CD4-positive, CD25-positive, alpha-beta regulatory T cell (primary cell): Measurements from ENCODE around the gene TTC21A. TPM values are rescaled to one million over a fixed set of nuclear protein-coding genes. Genes with fewer than 3 reads are reported as not detected.

Experiments used
- ATAC-seq, 2 donors: fragments of 150-1000 bp; cut with Tn5 transposase; one replicate each; pipeline ENCODE4 v1.10.0; 2021; ENCODE audit warnings: low read depth in 2 of 2, moderate number of reproducible peaks in 2 of 2, moderate library complexity in 1 of 2
- DNase-seq, 3 donors: peaks; one replicate each; pipeline versions ENCODE4 v3.0.0 to v3.0.0-alpha.2; 2012 to 2022; ENCODE audit warnings: mixed read lengths in 1 of 3
- H3K27ac ChIP-seq: one replicate; pipeline ENCODE4 v1.7.0; 2013; ENCODE audit warnings: mild to moderate bottlenecking, low read length; ENCODE audit not compliant: insufficient read depth, poor library complexity, severe bottlenecking
- H3K27me3 ChIP-seq: one replicate; pipeline ENCODE4 v1.7.0; 2013; ENCODE audit warnings: low read length; ENCODE audit not compliant: control insufficient read depth, insufficient read depth
- H3K36me3 ChIP-seq: one replicate; pipeline ENCODE4 v1.7.0; 2013; ENCODE audit warnings: mild to moderate bottlenecking, low read length, moderate library complexity; ENCODE audit not compliant: control insufficient read depth, insufficient read depth
- H3K4me1 ChIP-seq: 2 replicates; pipeline ENCODE4 v1.7.0; 2013; ENCODE audit warnings: mild to moderate bottlenecking, low read length; ENCODE audit not compliant: insufficient read depth, control insufficient read depth, poor library complexity, severe bottlenecking
- H3K4me3 ChIP-seq: one replicate; pipeline ENCODE4 v1.7.0; 2013; ENCODE audit warnings: low read depth, mild to moderate bottlenecking, low read length, moderate library complexity
- H3K9me3 ChIP-seq, 2 experiments: 1 replicate in 1 of 2; 2 replicates in 1 of 2; pipeline ENCODE4 v1.7.0; 2013; ENCODE audit warnings: low read length in 2 of 2, mild to moderate bottlenecking in 1 of 2, moderate library complexity in 1 of 2; ENCODE audit not compliant: control insufficient read depth in 2 of 2
- H3K27ac Mint-ChIP-seq, 3 donors: one replicate each; pipeline ENCODE4 v1.8.0; 2020 to 2022; ENCODE audit warnings: mild to moderate bottlenecking in 3 of 3, mixed read lengths in 3 of 3, moderate library complexity in 2 of 3
- H3K27me3 Mint-ChIP-seq: one replicate; pipeline ENCODE4 v1.8.0; 2022; ENCODE audit warnings: mild to moderate bottlenecking, mixed read lengths
- H3K36me3 Mint-ChIP-seq: one replicate; pipeline ENCODE4 v1.8.0; 2020; ENCODE audit warnings: mixed read lengths
- H3K4me1 Mint-ChIP-seq, 4 donors: one replicate each; pipeline ENCODE4 v1.8.0; 2020 to 2022; ENCODE audit warnings: mixed read lengths in 4 of 4, mild to moderate bottlenecking in 1 of 4
- H3K4me3 Mint-ChIP-seq, 4 donors: one replicate each; pipeline ENCODE4 v1.8.0; 2020 to 2022; ENCODE audit warnings: mild to moderate bottlenecking in 4 of 4, mixed read lengths in 4 of 4, moderate library complexity in 3 of 4
- H3K9me3 Mint-ChIP-seq, 7 donors: one replicate each; pipeline ENCODE4 v1.8.0; 2020 to 2022; ENCODE audit warnings: mixed read lengths in 7 of 7, mild to moderate bottlenecking in 3 of 7, moderate library complexity in 2 of 7
- polyA plus RNA-seq, 4 donors: library from polyadenylated mRNA; unstranded; fragments of 300-500 nt; fragmentation: Illumina TruSeq; gene quantifications; one replicate each; pipeline ENCODE4 v1.2.3, GENCODE V29; 2021
- total RNA-seq: library from RNA; stranded (reverse); gene quantifications from one replicate; pipeline ENCODE4 v1.2.3, GENCODE V29; 2022

Gene TTC21A
- total and polyA plus RNA-seq, 5 donors from 2014 or later, result 0.41 to 4.1 (median 1.3) TPM

- DNase-seq (no peak), ATAC-seq (no peak)
- H3K4me1 Mint-ChIP-seq, result peaks cover 0 to 19% (median 9%) of the 10 kb centered on the region in 4 donors
- Histone ChIP-seq H3K4me3 (no peak overlapping the region), H3K36me3 (peaks cover 78% of the 10 kb centered on the region), H3K4me1 (no peaks in the 10 kb centered on the region), H3K27ac (no peak overlapping the region), H3K9me3 (no peaks in the 10 kb centered on the region), H3K27me3 (no peaks in the 10 kb centered on the region)
- no peak overlapping the region for H3K4me3 Mint-ChIP-seq
- H3K9me3 Mint-ChIP-seq, result no peaks in the 10 kb centered on the region
- no peaks in the 10 kb centered on the region for H3K27me3 Mint-ChIP-seq
- no peak overlapping the region for H3K27ac Mint-ChIP-seq
- peaks cover 66% of the 10 kb centered on the region for H3K36me3 Mint-ChIP-seq
Observed at GRCh38 chr3:39068556-39068955, 38.9 kb upstream of the TTC21A start.

- Mint-ChIP-seq H3K36me3 (peaks cover 67% of the 10 kb centered on the region), H3K4me3 (no peak overlapping the region)
Observed at GRCh38 chr3:39075910-39076309, 31.6 kb upstream of the TTC21A start.

GRCh38 chr3:39079530-39079929 is 27.9 kb upstream of the TTC21A start:
- H3K9me3 ChIP-seq, result no peaks in the 10 kb centered on the region
- H3K4me3 Mint-ChIP-seq, result no peak overlapping the region
- peaks cover 62% of the 10 kb centered on the region for H3K36me3 ChIP-seq
- no peak for DNase-seq
- H3K27me3 Mint-ChIP-seq, result no peaks in the 10 kb centered on the region
- no peak overlapping the region for H3K4me3 ChIP-seq
- H3K27me3 ChIP-seq, result no peaks in the 10 kb centered on the region
- H3K4me1 Mint-ChIP-seq, result peaks cover 2 to 29% (median 7%) of the 10 kb centered on the region in 4 donors
- H3K36me3 Mint-ChIP-seq, result peaks cover 58% of the 10 kb centered on the region
- no peaks in the 10 kb centered on the region for H3K4me1 ChIP-seq
- H3K27ac Mint-ChIP-seq, result no peak overlapping the region
- no peak for ATAC-seq
- H3K9me3 Mint-ChIP-seq, result peaks cover 0 to 1% (median 0%) of the 10 kb centered on the region in 7 donors
- H3K27ac ChIP-seq, result no peak overlapping the region

More at GRCh38 chr3:39075910-39076309, 31.6 kb upstream of the TTC21A start:
- Mint-ChIP-seq H3K9me3 (peaks cover 0 to 1% (median 0%) of the 10 kb centered on the region in 7 donors), H3K27me3 (no peaks in the 10 kb centered on the region), H3K27ac (no peak overlapping the region), H3K4me1 (peaks cover 2 to 24% (median 12%) of the 10 kb centered on the region in 4 donors)
- Histone ChIP-seq H3K4me1 (no peaks in the 10 kb centered on the region), H3K4me3 (no peak overlapping the region), H3K36me3 (peaks cover 78% of the 10 kb centered on the region), H3K27me3 (no peaks in the 10 kb centered on the region), H3K9me3 (no peaks in the 10 kb centered on the region), H3K27ac (no peak overlapping the region)
- ATAC-seq, result no peak
- DNase-seq, result peak in 1 of 3 donors; percentile 66

- Mint-ChIP-seq H3K4me3 (no peak overlapping the region), H3K27ac (no peak overlapping the region), H3K4me1 (peaks cover 2 to 25% (median 6%) of the 10 kb centered on the region in 4 donors), H3K36me3 (peaks cover 53% of the 10 kb centered on the region), H3K27me3 (no peaks in the 10 kb centered on the region), H3K9me3 (no peaks in the 10 kb centered on the region)
- no peak for ATAC-seq
- no peaks in the 10 kb centered on the region for H3K4me1 ChIP-seq
- peaks cover 60% of the 10 kb centered on the region for H3K36me3 ChIP-seq
- H3K9me3 ChIP-seq, result no peaks in the 10 kb centered on the region
- H3K4me3 ChIP-seq, result no peak overlapping the region
- DNase-seq, result peak in 1 of 3 donors; percentile 42
- H3K27me3 ChIP-seq, result no peaks in the 10 kb centered on the region
- H3K27ac ChIP-seq, result no peak overlapping the region
Observed at GRCh38 chr3:39080026-39080425, 27.5 kb upstream of the TTC21A start.

- H3K36me3 ChIP-seq, result peaks cover 59% of the 10 kb centered on the region
Observed at GRCh38 chr3:39082666-39083313, 24.7 kb upstream of the TTC21A start.

GRCh38 chr3:39086144-39086543 is 21.3 kb upstream of the TTC21A start:
- Histone ChIP-seq H3K4me1 (no peaks in the 10 kb centered on the region), H3K27ac (no peak overlapping the region), H3K36me3 (peaks cover 79% of the 10 kb centered on the region), H3K4me3 (no peak overlapping the region), H3K9me3 (no peaks in the 10 kb centered on the region), H3K27me3 (no peaks in the 10 kb centered on the region)
- DNase-seq, result no peak
- no peak for ATAC-seq
- peaks cover 63% of the 10 kb centered on the region for H3K36me3 Mint-ChIP-seq
- no peaks in the 10 kb centered on the region for H3K9me3 Mint-ChIP-seq
- no peak overlapping the region for H3K4me3 Mint-ChIP-seq
- H3K27ac Mint-ChIP-seq, result peak overlapping the region in 1 of 3 donors; percentile 26
- peaks cover 0 to 11% (median 2%) of the 10 kb centered on the region in 4 donors for H3K4me1 Mint-ChIP-seq
- H3K27me3 Mint-ChIP-seq, result no peaks in the 10 kb centered on the region

More at GRCh38 chr3:39082666-39083313, 24.7 kb upstream of the TTC21A start:
- no peak for DNase-seq
- Histone ChIP-seq H3K27me3 (no peaks in the 10 kb centered on the region), H3K9me3 (no peaks in the 10 kb centered on the region), H3K4me1 (no peaks in the 10 kb centered on the region), H3K27ac (no peak overlapping the region), H3K4me3 (no peak overlapping the region)
- no peak for ATAC-seq
- peaks cover 46% of the 10 kb centered on the region for H3K36me3 Mint-ChIP-seq
- H3K4me1 Mint-ChIP-seq, result peaks cover 2 to 24% (median 7%) of the 10 kb centered on the region in 4 donors
- H3K27ac Mint-ChIP-seq, result peak overlapping the region; percentile 31 to 70 (median 39)
- no peaks in the 10 kb centered on the region for H3K9me3 Mint-ChIP-seq
- no peak overlapping the region for H3K4me3 Mint-ChIP-seq
- no peaks in the 10 kb centered on the region for H3K27me3 Mint-ChIP-seq

- Mint-ChIP-seq H3K27me3 (no peaks in the 10 kb centered on the region), H3K9me3 (no peaks in the 10 kb centered on the region), H3K4me3 (no peak overlapping the region), H3K36me3 (peaks cover 51% of the 10 kb centered on the region), H3K4me1 (peaks cover 0 to 6% (median 2%) of the 10 kb centered on the region in 4 donors), H3K27ac (peak overlapping the region in 1 of 3 donors; percentile 9)
- Histone ChIP-seq H3K4me3 (no peak overlapping the region), H3K4me1 (no peaks in the 10 kb centered on the region), H3K36me3 (peaks cover 89% of the 10 kb centered on the region), H3K27me3 (no peaks in the 10 kb centered on the region), H3K9me3 (no peaks in the 10 kb centered on the region), H3K27ac (no peak overlapping the region)
- DNase-seq, result no peak
- ATAC-seq, result no peak
Observed at GRCh38 chr3:39088456-39088855, 19.0 kb upstream of the TTC21A start.

- DNase-seq (no peak), ATAC-seq (no peak)
- H3K36me3 ChIP-seq, result peaks cover 92% of the 10 kb centered on the region
- Mint-ChIP-seq H3K4me1 (peaks cover 0 to 6% (median 2%) of the 10 kb centered on the region in 4 donors), H3K27ac (no peak overlapping the region), H3K4me3 (no peak overlapping the region), H3K9me3 (no peaks in the 10 kb centered on the region), H3K27me3 (no peaks in the 10 kb centered on the region), H3K36me3 (peaks cover 52% of the 10 kb centered on the region)
- H3K27ac ChIP-seq, result no peak overlapping the region
- H3K9me3 ChIP-seq, result no peaks in the 10 kb centered on the region
- no peaks in the 10 kb centered on the region for H3K4me1 ChIP-seq
- H3K4me3 ChIP-seq, result no peak overlapping the region
- H3K27me3 ChIP-seq, result no peaks in the 10 kb centered on the region
Observed at GRCh38 chr3:39088889-39089288, 18.6 kb upstream of the TTC21A start.
